ENCODE data around the gene UGT1A10.

Gene UGT1A10

GRCh38 chr2:233789554-233789953, 153.3 kb downstream of the UGT1A10 start:
- FAIRE-seq, result no peak

DNA sequence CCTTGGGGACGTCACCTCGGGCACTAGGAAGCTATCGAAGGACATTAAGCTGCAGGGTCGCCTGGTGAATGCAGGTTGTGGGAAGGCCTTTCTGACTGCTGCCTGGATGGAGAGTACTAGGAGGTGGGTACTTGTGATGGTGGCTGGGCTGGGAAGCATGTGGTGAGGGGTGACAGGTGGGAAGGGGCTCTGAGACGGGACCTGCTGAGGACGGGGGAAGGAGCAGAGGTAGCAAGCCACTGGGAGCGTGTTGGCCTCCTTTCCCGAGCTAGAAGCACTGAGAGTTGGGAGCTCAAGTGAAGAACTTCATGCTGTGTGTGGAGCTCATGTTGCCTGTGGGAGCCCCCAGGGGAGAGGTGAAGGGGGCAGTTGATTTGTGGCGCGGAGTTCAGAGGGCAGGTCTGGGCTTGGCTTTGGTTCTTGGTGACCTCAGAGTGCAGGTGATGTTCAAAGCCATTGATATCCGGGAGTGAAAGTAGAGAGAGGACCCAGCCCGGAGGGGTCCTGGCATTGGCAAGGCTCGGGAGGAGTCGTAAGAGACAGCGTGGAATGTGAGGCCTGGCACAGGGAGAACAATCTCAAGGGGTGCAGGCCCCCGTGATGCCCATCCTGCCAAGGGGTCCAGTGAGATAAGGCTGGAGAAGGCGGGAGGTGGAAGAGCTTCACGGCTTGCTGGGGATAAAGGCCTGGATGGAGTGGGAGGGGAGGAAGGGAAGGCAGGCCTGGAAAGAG, 155.1 kb downstream of the UGT1A10 start:
- no peak for FAIRE-seq

DNA sequence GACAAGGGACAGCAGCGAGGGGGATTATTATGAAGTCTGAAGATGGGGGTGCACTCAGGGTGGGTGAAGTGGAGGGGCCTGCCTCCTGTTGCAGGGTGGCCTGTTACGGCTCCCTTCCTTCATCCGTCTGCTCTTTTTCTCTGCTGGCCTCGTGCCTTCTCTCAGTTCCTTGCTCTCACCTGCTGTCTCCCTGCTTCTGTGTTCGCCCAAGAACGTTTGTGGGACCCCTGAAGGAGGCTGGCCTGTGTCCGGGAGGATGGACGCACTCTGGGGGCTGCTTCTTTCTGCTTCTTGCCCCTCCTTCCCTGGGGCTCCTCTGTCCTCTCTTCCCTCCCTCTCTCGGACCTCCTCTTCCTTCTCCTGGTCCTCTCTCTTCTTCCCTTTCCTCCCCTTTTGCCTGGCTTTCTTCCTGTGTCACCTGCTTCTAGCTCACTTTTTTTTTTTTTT, 155.7 kb downstream of the UGT1A10 start:
- FAIRE-seq, result no peak

DNA sequence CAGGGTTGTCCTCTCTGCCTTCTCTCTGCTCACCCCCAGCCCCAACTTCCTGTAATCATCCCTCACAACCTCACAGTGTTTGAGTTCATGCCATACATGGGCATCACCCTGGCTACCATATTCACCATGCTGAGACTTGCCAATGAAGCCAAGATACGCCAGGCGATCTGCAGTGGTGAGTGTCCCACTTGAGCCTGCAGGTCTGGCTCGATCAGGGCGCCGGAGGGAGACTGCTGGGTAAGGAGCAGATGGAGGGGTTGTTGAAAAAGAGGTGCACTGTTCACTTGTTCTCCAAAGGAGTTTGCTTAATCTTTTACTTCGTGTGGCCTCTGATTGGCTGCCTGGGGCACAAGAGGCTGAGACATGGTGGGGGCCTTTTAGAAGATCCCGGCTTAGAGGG, 156.5 kb downstream of the UGT1A10 start:
- no peak for FAIRE-seq

DNA sequence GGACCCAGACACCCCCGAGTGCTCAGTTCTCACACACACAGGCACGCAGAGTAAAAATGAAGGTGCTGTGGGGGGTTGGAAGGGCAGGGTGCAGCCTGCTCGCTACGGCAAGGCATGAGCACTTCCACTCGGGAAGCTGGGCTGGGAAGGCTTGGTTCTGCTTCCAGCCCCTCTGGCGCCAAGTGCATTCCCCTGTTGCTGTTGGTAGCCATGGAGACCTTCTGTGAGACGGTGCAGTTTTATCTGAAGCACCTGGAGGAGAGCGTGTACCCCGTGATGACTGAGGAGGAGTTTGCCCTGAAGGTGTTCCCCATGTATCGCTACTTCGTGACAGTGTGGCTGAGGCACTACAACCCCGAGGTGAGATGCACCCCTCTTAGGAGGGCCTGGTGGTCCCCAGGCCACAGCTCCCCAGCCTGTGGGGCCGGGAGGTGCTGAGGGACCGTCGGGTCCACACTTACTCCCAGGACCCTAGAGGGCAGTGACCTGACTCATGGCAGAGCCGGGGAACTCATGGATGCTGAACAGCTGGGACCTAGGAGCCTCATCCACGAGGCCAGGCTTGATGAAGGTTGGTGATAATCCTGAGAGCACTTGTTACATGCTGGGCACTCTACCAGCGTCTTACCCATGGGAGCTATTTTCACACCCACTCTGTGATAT, 157.3 kb downstream of the UGT1A10 start:
- no peak for FAIRE-seq

GRCh38 chr2:233794128-233794658, 157.9 kb downstream of the UGT1A10 start:
- no peak for FAIRE-seq

DNA sequence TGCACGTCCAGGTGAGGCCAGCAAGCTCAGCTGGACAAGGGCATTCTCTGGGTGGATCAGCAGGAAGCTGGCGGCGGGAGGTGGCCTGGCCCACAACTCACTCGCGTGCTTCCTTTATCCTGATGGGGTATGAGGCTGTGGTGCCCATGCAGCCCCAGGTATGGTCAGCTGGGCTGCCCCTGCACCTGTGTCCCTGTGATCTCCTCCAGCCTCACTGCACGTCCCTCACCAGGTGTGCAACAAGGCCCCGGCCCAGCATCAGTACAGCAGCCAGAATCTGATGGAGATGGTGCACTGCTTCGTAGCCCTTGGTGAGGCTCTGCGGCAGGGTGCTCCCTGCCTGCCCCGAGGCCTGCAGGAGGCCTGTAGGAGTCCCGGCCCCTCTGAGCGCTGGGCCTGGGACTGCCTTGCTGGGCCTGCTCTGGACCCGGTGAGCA, 159.5 kb downstream of the UGT1A10 start:
- no peak for FAIRE-seq

GRCh38 chr2:233796254-233796653, 160.0 kb downstream of the UGT1A10 start:
- FAIRE-seq, result no peak

GRCh38 chr2:233798335-233799086, 162.3 kb downstream of the UGT1A10 start:
- no peak for FAIRE-seq

DNA sequence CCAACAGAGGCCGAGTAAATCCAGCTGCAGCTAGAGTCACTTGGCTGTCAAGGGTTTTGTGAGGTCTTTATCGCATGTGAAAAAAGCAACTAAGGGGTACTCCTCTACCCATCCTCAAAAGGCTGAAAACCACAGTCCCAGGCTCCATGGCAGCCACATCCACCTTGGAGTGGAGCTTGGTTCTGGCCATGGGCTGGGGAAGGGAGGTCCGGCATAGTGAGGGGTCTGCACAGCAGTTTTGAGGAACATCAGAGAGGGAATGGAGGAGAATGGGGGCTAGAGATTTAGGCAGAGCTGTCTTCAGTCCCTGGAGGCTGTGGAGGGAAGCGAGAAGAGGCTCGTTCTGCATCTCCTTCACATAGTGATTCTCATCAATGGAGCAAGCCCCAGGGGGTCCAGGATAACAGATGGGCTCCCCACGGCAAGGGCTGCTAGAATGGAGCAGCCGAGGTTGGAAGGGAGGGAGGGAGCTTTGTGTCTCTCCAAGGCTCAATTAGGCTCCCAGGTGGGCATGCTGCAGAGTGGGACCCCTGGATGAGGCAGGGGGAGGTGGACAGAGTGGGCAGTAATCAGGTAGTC, 162.9 kb downstream of the UGT1A10 start:
- no peak for FAIRE-seq

DNA sequence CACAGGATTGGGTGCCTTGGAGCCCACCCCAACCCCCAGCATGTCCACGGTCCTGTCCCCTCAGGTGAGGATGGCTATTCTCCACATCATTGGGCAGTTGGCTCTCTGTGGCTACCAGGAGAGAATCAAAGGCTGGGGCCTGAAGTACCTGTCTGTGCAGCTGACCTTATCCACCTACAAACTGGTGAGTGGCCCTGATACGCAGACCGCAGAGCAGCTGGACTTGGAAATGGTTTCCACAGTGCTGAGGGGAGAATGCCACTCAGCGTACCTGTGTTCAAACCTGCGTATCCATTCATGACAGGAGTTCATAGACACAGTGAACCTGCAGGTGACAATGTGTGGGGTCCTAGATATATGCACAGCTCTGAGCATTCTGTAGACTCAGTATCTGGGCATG, 163.5 kb downstream of the UGT1A10 start:
- FAIRE-seq, result no peak

DNA sequence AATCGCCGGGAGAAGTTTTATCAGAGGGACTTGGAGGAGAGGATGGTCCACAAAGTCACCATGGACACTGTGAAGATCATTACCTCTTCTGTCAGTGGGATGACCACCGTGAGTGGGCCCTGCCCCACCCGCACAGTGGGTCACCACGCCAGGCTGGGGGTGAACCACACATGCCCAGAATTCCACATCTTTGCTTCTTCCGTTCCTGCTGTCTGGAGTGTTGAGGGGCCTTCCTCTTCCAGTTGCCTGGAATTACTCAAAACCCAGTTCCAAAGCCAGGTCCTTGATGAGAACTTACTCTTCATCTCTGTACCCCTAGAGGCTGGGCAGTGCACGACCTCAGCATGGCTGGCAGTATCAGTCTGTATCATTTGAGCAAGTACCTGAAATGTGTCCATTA, 164.0 kb downstream of the UGT1A10 start:
- FAIRE-seq, result no peak

GRCh38 chr2:233801357-233802131, 165.3 kb downstream of the UGT1A10 start:
- FAIRE-seq, result no peak

- no peak for FAIRE-seq
These were observed 166.0 kb downstream of the UGT1A10 start for GRCh38 chr2:233802132-233802815.

DNA sequence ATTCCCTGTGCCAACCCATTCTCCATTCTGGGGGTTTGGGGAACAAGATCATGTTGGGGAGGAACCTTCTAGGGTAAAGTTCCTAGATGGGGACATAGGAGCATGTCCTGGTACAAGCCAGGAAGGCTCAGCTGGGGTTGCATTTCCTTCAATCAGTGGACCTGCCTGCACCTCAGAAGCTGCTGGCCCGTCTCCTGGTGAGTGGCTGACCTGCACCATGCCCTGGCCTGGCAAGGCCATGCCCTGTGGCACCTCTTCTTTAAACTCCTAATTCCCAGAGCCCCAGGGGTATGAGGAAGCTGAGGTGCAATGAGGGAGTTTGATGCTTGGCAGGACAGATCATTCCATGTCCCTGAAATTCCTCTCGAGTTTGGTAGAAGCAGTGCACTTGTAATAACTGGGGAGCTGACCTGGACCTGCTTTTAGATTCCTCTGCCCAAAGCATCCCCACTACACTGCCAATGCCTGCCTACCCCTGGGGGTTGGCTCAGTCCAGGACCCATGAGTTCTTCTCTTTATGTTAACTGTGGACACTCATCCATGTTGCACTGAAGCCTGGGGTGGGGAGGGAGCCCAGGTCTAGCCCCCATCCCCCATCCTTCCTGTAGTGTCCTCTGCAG, 167.2 kb downstream of the UGT1A10 start:
- FAIRE-seq, result no peak

DNA sequence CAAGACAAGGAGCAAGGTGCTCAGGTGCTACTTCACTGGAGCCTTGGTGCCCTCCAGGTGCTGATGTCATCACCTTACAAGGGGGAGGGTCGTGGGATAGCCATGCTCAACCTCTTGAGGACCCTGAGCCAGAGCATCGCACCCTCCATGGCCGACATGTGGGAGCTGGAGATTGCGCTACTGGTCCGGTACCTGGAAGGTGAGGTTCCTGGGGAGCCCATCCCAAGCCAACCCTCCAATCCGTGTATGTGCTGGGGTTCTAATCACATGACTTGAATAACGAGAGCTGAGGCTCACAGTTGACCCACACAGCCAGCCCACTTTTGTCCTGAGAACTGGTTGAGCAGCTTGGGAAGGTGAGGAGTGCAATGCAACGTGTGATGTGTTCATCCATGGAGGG, 167.7 kb downstream of the UGT1A10 start:
- no peak for FAIRE-seq

- no peak for FAIRE-seq
These were observed 171.1 kb downstream of the UGT1A10 start for GRCh38 chr2:233807215-233807865.

- FAIRE-seq, result no peak
These were observed 172.0 kb downstream of the UGT1A10 start for GRCh38 chr2:233807966-233808935.

DNA sequence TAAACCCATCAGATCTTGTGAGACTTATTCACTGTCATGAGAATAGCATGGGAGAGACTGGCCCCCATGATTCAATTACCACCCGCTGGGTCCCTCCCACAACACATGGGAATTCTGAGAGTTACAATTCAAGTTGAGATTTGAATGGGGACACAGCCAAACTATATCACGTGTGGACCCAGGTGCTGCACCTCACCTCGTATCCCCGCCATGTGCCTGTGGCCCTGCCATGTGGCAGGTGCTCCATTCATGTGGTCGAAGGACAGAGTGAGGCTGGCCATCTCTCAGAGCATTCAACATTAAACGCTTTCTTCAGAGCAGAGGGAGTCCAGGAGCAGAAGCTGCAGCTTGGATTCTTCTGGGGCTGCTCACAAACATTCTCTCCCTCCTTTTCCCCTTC, 174.1 kb downstream of the UGT1A10 start:
- FAIRE-seq, result no peak
